HG02852 (cell line): ENCODE measurements around the gene KERA.
A peak's percentile ranks its signal among the peaks of the same experiment; 100 is the strongest.
"Not testable (repeated sequence)": the region's sequence is repeated elsewhere in the genome, so short reads cannot be mapped to it uniquely, and the experiment has no call there.

Experiments
- ATAC-seq: cut with Tn5 transposase; IDR thresholded peaks from one replicate; pipeline ENCODE4 v1.9.1; 2021; ENCODE audit warnings: mild to moderate bottlenecking, moderate library complexity; ENCODE audit not compliant: unreplicated experiment

Gene KERA, protein sequence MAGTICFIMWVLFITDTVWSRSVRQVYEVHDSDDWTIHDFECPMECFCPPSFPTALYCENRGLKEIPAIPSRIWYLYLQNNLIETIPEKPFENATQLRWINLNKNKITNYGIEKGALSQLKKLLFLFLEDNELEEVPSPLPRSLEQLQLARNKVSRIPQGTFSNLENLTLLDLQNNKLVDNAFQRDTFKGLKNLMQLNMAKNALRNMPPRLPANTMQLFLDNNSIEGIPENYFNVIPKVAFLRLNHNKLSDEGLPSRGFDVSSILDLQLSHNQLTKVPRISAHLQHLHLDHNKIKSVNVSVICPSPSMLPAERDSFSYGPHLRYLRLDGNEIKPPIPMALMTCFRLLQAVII

DNA sequence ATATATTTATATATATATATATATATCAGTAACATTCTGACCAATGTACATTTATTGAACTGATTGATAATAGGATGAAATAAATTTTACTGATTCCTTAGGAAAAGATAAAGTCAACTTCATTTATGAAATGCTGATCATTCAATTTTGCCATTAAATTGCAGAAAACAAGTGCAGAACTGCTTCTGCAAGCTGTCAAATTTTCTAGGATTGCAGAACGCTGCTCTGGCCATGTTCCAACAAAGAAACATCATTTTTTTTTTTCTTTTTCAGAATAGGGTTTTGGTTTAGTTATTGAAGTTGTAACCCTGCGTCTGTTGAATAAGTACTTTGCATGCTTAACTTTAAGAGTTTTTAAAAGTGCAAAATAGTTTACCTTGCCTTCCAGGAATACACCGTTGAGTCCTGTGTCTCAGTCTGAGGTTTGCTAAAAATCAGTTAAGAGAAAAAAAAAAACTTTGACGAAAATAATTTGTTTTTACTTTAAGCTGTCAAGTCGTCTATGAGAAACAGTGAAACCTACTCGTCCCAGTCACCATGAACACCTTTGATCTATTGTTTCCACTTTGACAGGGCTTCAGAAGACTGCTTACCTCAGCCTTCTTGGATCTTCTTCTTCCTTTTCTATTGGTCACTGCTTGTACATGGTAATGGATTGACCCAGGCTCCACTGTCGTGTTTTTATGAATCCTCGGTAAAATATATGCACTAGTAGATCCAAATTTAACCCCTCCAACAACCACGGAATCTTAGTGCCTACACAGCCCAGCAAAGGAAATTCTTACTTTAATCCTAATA lies at the start of gene KERA:
KERA (minus strand) TSS at position 657 of the 798 bp plus-strand sequence. CDS start 1,743 bp downstream, outside the sequence.
- ATAC-seq = no peak

GRCh38 chr12:91106283-91106682 lies 48.5 kb upstream of the KERA start:
- ATAC-seq = no peak

DNA sequence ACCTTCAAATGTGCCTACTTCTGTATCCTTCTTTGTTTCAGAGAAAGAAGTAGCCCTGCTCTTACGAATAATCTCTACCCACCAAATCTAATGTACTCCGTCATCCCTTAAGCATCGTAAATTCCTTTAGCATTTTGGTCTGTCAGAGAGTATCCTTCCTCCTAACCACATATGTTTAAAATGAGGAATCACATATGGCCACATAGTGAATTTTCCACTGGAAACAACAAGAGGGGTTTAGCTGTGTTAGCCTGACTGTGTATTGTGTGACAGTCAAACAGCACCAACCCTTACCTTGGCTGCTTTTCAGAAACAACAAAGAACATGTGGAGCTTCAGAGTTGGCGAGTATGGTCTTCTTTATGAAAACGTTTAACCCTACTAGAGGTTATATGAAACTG lies 48.0 kb upstream of the KERA start:
- no peak for ATAC-seq

GRCh38 chr12:91104812-91105466 lies 47.1 kb upstream of the KERA start:
- peak; percentile 60 for ATAC-seq

GRCh38 chr12:91103624-91104023 lies 45.8 kb upstream of the KERA start:
- no peak for ATAC-seq

DNA sequence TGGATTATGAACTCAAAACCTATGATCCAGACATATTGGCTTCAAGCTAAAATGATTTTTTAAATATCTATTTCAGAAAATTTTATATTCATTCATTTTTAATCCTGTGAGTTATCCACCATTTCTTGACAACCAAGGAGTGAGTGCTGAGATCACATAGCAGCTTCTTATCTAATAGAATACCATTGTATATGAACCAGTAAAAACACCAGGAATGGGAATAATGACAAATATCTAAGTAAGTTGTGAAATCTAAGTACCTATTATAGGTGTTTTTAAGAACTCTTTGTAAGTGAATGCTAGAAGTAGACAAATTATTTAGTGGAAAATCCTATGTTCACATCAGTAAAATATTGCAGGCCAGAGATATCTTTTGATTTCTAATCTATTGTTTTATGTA lies 45.3 kb upstream of the KERA start:
- no peak for ATAC-seq

DNA sequence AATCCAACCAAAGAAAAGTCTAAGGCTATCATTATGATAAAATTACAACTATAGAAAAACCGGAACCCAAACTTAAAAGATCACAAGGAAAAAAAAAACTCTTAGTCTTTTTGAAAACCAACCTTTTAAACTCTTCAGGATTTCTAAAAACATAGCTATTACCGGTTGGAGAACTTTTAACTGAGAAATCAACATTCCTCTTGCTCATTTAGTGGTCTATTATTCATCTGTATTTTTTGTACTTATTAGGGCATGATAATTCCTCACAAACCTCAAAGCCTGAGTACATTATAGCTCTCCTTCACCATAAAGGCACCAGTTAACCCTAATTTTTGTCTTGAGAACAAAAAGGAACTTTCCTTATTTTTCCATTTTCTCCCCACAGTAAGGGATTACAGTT lies 43.1 kb upstream of the KERA start:
- no peak for ATAC-seq

- no peak for ATAC-seq
Observed at GRCh38 chr12:91099836-91100235, 42.0 kb upstream of the KERA start.

GRCh38 chr12:91099341-91099740 lies 41.5 kb upstream of the KERA start:
- ATAC-seq = no peak

DNA sequence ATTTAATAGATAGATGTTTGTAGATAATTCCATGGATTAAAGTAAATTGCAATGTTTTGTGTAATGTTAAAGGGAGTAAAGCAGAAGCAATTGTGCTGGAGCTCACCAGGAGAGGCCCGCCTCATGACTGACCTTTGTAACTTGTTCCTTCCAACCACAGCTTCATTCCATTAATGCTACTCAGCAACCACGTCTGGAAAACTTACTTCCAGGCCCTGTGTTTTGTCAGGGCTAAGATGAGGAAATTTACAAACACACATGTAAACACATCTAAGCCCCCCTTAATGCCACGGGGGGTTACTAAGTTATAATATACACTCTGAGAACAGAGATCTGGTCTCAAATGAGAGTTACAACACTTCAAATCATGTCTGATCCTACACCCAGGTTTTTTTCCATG lies 41.1 kb upstream of the KERA start:
- no peak for ATAC-seq

DNA sequence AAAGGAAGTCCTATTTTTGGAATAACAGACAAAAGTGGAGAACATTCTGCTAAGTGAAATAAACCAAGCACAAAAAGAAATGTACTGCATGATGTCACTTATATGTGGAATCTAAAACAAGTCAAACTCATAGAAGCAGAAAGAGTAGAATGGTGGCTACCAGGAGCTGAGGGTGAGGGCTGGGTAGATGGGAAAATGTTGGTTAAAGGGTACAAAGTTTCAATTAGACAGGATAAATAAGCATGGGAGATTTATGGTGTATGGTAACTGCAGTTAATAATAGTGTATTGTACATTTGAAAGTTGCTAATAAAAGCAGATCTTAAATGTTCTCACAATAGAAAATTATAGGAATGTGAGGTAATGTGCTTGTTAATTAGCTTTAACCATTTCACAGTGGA lies 40.6 kb upstream of the KERA start:
- no peak for ATAC-seq

GRCh38 chr12:91094957-91095356 lies 37.1 kb upstream of the KERA start:
- ATAC-seq = no peak

GRCh38 chr12:91094032-91094662 lies 36.3 kb upstream of the KERA start:
- ATAC-seq = no peak

DNA sequence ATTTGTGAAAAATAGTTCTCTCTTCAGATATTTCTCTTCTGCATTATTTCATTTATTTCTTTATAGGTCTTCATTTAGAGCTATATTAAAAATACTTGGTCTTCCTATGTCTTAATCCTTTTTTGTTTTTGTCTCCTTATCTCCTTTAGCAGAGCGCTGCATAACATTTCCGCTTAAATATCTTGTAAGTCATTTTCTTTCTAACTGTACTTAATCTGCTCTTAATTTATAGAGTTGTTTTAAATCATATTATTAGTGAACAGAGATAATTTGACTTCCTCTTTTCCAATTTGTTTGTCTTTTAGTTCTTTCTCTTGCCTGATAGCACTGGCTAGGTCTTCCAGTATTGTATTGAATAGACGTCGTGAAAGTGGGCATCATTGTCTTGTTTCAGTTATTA lies 35.5 kb upstream of the KERA start:
- no peak for ATAC-seq

GRCh38 chr12:91091916-91092715 lies 34.3 kb upstream of the KERA start:
- no peak for ATAC-seq

- not testable (repeated sequence) for ATAC-seq
Observed at GRCh38 chr12:91089953-91090352, 32.1 kb upstream of the KERA start.

GRCh38 chr12:91080041-91080440 lies 22.2 kb upstream of the KERA start:
- no peak for ATAC-seq

- no peak for ATAC-seq
Observed at GRCh38 chr12:91078501-91078900, 20.7 kb upstream of the KERA start.

GRCh38 chr12:91077228-91077954 lies 19.6 kb upstream of the KERA start:
- no peak for ATAC-seq

DNA sequence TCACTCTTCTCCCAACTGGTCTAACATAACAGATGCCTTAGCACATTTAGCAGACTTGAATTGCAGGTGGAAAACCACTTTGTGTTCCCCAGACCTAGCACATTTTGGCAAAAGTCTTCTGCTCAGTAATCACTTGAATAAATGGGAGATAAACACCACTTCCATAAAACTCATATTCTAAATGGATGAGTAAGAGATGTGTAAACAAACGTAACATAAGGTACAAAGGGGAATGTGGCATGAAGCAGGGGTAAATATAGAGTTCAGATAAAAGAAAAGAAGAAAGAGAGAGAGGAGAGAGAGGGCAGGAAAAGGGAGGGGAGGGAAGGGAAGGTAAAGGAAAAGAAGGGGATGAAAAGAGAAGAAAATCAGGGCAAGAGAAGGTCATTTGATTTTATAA lies 17.0 kb upstream of the KERA start:
- ATAC-seq = no peak
